Vagina (tissue), 2 donors: ENCODE results near the gene UTY.

Experiments used
- CTCF ChIP-seq, 3 experiments: fragments of 450-650 bp in 2 of 3; fragments of 200-600 bp in 1 of 3; sonication (generic) in 1 of 3; IDR thresholded peaks; one replicate each; pipeline ENCODE4 v1.5.1; 2017 to 2019; ENCODE audit warnings: antibody characterized with exemption in 3 of 3, mild to moderate bottlenecking in 2 of 3, moderate library complexity in 2 of 3
- POLR2A ChIP-seq, 2 donors: fragments of 450-650 bp; IDR thresholded peaks; one replicate each; pipeline ENCODE4 v1.6.1; 2017; ENCODE audit warnings: antibody characterized with exemption in 2 of 2, mild to moderate bottlenecking in 2 of 2, moderate library complexity in 2 of 2

- no peak for TF ChIP-seq CTCF (IDR thresholded peaks at IDR 0.05)
- no peak for TF ChIP-seq POLR2A (IDR thresholded peaks at IDR 0.05)
These were observed 166.9 kb downstream of the UTY start for GRCh38 chrY:13312966-13313365.
